GM06990 (cell line): ENCODE measurements around the gene KDM5A.

Experiments used
- DNase-seq: peaks from one replicate; pipeline ENCODE4 v3.0.0-alpha.2; 2011; ENCODE audit not compliant: insufficient read length; ENCODE audit errors: extremely low read depth
- H3K27me3 ChIP-seq: replicated peaks from 2 replicates; pipeline ENCODE4 v1.6.0; 2011; ENCODE audit warnings: low read length; ENCODE audit not compliant: control insufficient read depth, insufficient read depth
- H3K36me3 ChIP-seq: 2 replicates; pipeline ENCODE4 v1.5.1; 2011; ENCODE audit warnings: low read length; ENCODE audit not compliant: control insufficient read depth, insufficient read depth
- H3K4me3 ChIP-seq: replicated peaks from 2 replicates; pipeline ENCODE4 v1.5.1; 2011; ENCODE audit warnings: low read depth, mild to moderate bottlenecking, control low read depth, low read length
- TF ChIP-seq, protein P1 (sequence below): IDR thresholded peaks from 2 replicates; pipeline ENCODE4 v1.5.1; 2011; ENCODE audit warnings: low read length, control low read depth, mild to moderate bottlenecking, inconsistent platforms; ENCODE audit not compliant: insufficient read depth, poor library complexity, severe bottlenecking

Gene KDM5A

DNA sequence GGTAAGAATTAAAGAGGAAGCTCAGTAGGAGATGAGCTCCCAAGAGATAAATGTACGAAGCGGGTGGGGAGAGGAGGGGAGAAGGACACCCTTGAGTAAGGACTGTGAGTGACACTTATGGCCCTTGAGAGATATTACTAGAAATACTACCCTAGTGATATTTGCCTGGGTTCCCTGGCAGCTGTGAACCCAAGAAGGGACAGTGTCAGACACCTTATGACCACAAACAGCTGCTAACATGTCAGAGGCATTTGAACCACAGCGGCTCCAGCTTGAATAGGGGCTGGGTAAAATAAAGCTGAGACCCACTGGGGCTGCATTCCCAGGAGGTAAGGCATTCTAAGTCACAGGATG, 155.5 kb downstream of the KDM5A start:
- H3K36me3 ChIP-seq: no peaks in the 10 kb centered on the region
- no peak overlapping the region for H3K4me3 ChIP-seq
- TF ChIP-seq, protein P1, sequence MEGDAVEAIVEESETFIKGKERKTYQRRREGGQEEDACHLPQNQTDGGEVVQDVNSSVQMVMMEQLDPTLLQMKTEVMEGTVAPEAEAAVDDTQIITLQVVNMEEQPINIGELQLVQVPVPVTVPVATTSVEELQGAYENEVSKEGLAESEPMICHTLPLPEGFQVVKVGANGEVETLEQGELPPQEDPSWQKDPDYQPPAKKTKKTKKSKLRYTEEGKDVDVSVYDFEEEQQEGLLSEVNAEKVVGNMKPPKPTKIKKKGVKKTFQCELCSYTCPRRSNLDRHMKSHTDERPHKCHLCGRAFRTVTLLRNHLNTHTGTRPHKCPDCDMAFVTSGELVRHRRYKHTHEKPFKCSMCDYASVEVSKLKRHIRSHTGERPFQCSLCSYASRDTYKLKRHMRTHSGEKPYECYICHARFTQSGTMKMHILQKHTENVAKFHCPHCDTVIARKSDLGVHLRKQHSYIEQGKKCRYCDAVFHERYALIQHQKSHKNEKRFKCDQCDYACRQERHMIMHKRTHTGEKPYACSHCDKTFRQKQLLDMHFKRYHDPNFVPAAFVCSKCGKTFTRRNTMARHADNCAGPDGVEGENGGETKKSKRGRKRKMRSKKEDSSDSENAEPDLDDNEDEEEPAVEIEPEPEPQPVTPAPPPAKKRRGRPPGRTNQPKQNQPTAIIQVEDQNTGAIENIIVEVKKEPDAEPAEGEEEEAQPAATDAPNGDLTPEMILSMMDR: no peak
- DNase-seq: no peak
- no peaks in the 10 kb centered on the region; the same call in none of the 2 replicates for H3K27me3 ChIP-seq

DNA sequence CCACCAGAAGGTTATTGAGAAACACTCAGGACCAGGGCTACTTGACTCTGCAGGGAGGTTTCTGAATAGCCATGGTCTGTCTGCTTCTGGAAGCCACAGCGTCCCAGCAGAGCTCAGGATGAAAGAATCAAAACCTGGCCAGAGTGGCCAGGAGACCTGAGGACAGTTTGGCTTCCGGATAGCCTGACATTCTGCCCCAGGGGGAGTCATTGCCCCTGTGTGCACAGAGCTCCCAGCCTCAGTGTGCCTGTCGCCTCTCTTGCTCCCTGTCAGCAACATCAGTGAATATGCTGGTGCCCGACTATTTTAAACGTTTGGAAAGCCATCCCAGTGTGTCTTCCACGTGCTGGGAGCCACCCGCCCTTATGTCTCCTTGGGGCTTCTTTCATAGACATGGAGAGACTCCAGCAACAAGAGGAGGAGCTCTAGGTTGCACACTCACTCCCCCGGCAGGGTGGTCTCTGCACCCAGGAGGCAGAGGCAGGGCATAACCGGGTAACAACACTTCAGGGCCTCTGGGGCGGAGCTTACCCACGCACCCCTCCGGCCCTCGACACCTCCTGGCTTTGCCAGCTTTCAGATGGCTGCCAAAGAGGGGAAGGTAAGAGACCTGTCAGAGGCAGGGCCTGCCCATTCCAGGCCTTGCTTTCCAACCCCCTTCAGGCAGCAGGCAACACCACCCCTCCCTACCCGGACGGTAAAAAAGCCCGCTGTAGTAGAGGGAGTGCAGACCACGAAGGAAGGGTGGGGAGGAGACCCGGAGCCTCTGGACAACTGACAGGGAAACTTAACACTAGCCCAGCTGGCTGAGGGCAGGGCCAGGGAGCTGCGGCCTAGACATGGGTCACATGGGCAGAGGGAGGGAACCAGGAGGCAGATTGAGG, 156.1 kb downstream of the KDM5A start:
- TF ChIP-seq, protein P1: no peak
- Histone ChIP-seq H3K4me3 (no peak overlapping the region), H3K27me3 (no peaks in the 10 kb centered on the region; the same call in none of the 2 replicates), H3K36me3 (no peaks in the 10 kb centered on the region)
- DNase-seq: no peak

DNA sequence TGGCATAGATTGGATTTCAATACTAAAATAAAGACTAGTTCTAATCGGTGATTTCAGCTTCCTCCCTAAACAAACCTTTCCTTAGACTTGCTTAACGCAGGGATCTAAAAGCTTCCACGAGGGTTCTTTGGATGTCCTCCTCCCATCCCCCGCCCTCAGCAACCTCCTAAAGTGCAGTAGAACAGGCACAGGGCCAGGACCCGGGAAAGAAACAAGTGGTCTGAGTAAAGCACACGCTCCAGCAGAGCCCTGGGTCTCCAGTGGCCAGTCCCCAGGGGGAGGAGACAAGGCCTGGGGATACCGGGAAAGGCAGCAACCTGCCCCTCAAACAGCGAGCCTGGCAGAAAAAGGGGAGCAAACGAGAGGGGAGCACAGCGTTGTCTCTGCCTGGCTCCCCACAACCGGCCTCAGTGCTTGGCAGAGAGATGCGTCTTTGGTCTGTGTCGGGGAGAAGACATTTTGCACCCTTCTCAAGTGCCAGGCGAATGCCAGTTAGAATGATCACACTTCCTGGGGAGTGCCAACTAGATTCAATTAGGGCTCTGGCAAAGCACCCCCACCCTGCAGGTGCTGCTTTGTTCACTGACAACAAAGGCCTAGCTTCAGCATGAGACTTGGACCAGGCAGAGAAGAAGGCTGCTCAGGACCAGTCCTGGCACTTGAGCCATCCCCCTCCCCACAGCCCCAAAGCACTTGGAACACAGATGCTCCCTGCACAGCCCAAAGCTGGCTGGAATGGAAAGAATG, 158.0 kb downstream of the KDM5A start:
- Histone ChIP-seq H3K4me3 (no peak overlapping the region), H3K36me3 (no peaks in the 10 kb centered on the region), H3K27me3 (no peaks in the 10 kb centered on the region; the same call in none of the 2 replicates)
- no peak for DNase-seq
- TF ChIP-seq, protein P1: no peak
